ENCODE results near the gene TBX1.

GRCh38 chr22:19757140-19757984 lies 3.2 kb upstream of the TBX1 start:
- TF ChIP-seq CTCF (optimal IDR thresholded peaks at IDR 0.05 in 1 of 3, IDR thresholded peaks at IDR 0.05 in 1 of 3, conservative IDR thresholded peaks at IDR 0.05 in 1 of 3; ENCODE audit: extremely low read depth in 1 of 3, insufficient read depth in 2 of 3, low read length in 3 of 3), result no peak
- no peak for TF ChIP-seq EZH2 (IDR thresholded peaks at IDR 0.05; ENCODE audit: low read length)

Data from keratinocyte (primary cell).